CD4-positive, alpha-beta T cell treated with Interleukin-6 at 100 ng/mL for 8 hours (primary cell): ENCODE results near the gene IFNA4.
"Not testable (repeated sequence)": the region's sequence is repeated elsewhere in the genome, so short reads cannot be mapped to it uniquely, and the experiment has no call there.

Experiments
- DNase-seq: peaks from one replicate; pipeline ENCODE4 v3.0.0-alpha.2; 2020; ENCODE audit warnings: mixed read lengths, low spot score

The IFNA4 gene

DNA sequence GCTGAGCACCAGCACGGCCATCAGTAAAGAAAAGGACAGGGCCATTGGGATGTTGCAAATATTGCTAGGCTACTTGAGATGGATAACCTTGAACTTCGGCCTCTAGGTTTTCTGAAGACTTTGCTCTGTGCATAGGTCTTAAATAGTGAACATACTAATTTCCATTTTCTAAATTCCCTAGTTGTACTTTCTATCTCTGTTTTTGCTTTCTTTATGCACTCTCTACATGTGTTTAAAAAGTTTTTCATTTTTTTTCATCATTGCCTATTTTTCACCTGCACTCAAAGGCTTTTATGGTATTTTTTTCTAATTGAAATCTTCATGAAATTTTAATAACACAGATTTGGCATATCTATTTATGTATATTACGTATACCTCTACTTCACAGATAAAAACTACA lies at the start of gene IFNA4:
IFNA4 (minus strand) TSS at position 101 of the 400 bp plus-strand sequence; CDS start at position 45, 56 bp downstream.
- DNase-seq, result not testable (repeated sequence)

GRCh38 chr9:21236360-21236714 lies 49.0 kb upstream of the IFNA4 start:
- not testable (repeated sequence) for DNase-seq

- peak; percentile 27 for DNase-seq
These were observed 48.3 kb upstream of the IFNA4 start for GRCh38 chr9:21235468-21236359.

- no peak for DNase-seq
These were observed 46.8 kb upstream of the IFNA4 start for GRCh38 chr9:21234153-21234687.

DNA sequence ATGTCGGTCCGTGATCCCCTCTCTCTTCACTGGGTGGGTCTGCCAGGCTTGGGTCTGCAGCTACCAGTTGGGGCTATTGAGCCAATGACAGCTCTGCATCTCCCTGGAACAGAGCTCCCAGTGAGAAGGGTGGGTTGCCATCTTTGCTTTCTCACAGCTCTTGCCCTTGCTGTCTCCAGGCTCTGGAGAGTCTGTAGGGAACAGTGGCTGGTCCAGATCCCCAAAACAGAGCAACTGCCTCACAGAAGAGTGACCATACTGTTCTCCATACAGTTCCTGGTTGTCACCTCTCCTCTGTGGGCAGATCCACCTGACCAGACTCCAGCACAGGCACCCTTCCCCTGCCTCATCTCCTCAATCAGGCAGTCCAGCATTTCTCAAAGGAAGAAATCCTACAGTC lies 45.9 kb upstream of the IFNA4 start:
- DNase-seq, result no peak

DNA sequence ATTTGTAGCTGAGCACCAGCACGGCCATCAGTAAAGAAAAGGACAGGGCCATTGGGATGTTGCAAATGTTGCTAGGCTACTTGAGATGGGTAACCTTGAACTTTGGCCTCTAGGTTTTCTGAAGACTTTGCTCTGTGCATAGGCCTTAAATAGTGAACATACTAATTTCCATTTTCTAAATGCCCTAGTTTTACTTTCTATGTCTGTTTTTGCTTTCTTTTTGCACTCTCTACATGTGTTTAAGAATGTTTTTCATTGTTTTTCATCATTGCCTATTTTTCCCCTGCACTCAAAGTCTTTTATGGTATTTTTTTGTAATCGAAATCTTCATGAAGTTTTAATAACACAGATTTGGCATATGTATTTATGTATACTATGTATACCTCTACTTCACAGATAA lies 40.7 kb upstream of the IFNA4 start, which contains the start of gene IFNA17:
IFNA17 (minus strand) TSS at position 101 of the 400 bp plus-strand sequence; CDS start at position 52, 49 bp downstream.
- no peak for DNase-seq

- DNase-seq, result not testable (repeated sequence)
These were observed 29.8 kb upstream of the IFNA4 start, which contains the start of gene IFNA16 for GRCh38 chr9:21217211-21217610. Gene IFNA16, minus strand, starts transcription at chr9:21217311. Its CDS starts 6 bp downstream, at chr9:21217305.

DNA sequence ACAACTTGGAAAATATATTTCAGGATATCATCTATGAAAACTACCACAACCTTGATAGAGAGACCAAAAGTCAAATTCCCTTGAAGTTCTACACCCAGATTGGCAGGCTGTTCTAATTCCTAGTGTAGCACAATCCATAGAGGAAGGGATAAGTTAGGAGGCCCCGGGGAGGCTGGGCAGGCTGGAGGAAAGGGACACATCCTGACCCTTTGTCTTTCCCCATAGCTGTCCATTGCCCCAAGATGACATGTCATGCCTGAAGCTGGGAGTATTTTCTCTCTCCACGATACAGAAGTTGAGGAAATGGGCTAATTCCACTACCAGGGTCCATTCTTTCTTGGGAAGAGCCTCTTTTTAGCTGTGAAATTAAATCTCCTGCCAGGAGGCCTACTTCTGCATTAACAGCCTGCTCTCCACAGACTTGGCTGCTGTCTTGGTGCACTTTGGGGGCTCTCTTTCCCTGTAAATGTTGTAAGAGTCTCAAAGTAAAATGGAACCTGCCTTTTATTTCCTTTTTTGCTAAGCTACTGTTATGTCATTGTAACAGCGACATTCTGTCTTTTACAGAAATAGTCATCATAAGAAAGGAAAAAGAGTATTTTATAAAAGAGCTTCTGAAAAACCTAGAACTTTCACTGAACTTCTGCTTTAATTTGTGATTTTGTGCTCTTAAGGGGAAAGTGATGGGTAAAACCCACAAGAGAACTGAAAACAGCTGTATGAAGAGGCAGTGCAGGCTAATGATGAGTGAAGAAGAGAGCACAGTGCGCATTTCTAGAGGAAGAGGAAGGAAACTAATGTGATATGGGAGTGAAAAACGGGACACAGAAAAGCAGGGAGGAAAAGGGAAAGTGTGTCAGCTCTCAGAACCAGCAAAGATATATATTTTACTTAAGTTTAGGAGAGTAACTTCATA lies 26.3 kb upstream of the IFNA4 start:
- DNase-seq, result not testable (repeated sequence)

- not testable (repeated sequence) for DNase-seq
These were observed 24.8 kb upstream of the IFNA4 start for GRCh38 chr9:21212160-21212559.

DNA sequence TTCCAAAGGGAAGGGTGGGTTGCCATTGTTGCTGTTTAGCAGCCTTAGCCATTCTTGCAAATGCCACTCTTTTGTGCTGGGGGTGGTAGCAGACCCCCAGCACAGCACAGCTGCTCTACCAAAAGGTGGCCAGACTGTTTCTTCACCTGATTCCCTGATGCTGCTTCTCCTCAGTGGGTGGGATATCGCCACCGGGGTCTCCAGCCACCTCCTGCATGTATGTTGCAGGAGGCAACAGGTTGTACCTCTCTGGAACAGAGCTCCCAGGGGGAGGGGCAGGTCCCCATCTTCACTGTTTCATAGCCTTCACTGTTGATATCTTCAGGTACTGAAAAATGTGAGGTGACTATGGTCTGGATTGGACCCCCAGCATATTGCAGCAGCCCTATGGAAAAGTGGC lies 23.4 kb upstream of the IFNA4 start:
- not testable (repeated sequence) for DNase-seq

GRCh38 chr9:21210311-21210710 lies 22.9 kb upstream of the IFNA4 start:
- DNase-seq, result no peak

GRCh38 chr9:21207043-21207442 lies 19.7 kb upstream of the IFNA4 start, which contains the start of gene IFNA10:
Gene IFNA10, minus strand, starts transcription at chr9:21207143. Its CDS starts 46 bp downstream, at chr9:21207097.
- not testable (repeated sequence) for DNase-seq

GRCh38 chr9:21205204-21205603 lies 17.8 kb upstream of the IFNA4 start:
- DNase-seq, result no peak

DNA sequence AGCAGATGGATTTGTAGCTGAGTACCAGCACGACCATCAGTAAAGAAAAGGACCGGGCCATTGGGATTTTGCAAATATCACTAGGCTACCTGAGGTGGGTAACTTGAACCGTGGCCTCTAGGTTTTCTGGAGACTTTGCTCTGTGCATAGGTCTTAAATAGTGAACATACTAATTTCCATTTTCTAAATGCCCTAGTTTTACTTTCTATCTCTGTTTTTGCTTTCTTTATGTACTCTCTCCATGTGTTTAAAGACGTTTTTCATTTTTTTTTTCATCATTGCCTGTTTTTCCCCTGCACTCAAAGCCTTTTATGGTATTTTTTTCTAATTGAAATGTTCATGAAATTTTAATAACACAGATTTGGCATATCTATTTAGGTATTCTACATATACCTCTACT lies 14.7 kb upstream of the IFNA4 start, which contains the start of gene IFNA7:
IFNA7 (minus strand) TSS at position 101 of the 400 bp plus-strand sequence; CDS start at position 61, 40 bp downstream.
- not testable (repeated sequence) for DNase-seq

- peak; percentile 19 for DNase-seq
These were observed 7.7 kb upstream of the IFNA4 start for GRCh38 chr9:21194867-21195776.

GRCh38 chr9:21182810-21183736 lies 4.3 kb downstream of the IFNA4 start:
- peak; percentile 23 for DNase-seq

DNA sequence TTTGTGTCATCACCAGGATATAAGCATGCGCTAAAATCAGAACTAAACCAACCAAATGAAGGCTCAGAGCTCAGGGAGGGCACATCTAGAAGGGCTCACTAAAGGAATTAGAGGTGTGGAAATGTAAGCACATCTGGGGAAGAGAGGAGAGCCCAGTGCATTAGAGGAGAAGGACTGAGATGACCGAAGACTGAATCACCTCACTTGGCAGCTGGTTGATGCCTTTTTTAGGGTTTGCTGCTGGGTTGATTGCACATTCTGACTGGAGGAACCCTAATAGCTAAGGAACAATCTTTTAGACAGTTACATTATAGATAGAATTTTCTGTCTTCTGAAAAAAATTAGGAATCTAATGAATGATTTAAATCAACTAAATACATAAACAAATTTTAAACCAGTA lies 12.7 kb downstream of the IFNA4 start:
- no peak for DNase-seq

GRCh38 chr9:21172156-21172555 lies 15.2 kb downstream of the IFNA4 start:
- no peak for DNase-seq

- no peak for DNase-seq
These were observed 16.0 kb downstream of the IFNA4 start for GRCh38 chr9:21171351-21171750.

DNA sequence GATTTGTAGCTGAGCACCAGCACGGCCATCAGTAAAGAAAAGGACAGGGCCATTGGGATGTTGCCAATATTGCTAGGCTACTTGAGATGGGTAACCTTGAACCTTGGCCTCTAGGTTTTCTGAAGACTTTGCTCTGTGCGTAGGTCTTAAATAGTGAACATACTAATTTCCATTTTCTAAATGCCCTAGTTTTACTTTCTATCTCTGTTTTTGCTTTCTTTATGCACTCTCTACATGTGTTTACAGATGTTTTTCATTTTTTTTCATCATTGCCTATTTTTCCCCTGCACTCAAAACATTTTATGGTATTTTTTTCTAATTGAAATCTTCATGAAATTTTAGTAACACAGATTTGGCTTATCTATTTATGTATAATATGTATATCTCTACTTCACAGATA lies 20.8 kb downstream of the IFNA4 start, which contains the start of gene IFNA21:
IFNA21 (minus strand) TSS at position 101 of the 400 bp plus-strand sequence; CDS start at position 53, 48 bp downstream.
- DNase-seq, result not testable (repeated sequence)
